ENCODE results near the gene ST8SIA4.

Gene ST8SIA4

GRCh38 chr5:100899675-100900074, 3.4 kb downstream of the ST8SIA4 start:
- Histone ChIP-seq H3K4me3 (ENCODE audit: low read depth, low read length) (no peak overlapping the region), H3K27me3 (replicated peaks) (no peaks in the 10 kb centered on the region), H3K27ac (no peak overlapping the region), H3K36me3 (replicated peaks) (no peaks in the 10 kb centered on the region)
- no peak for TF ChIP-seq CTCF (IDR thresholded peaks at IDR 0.05; ENCODE audit: low read depth, low read length, missing control alignments)
- in situ Hi-C loops (cut with HindIII; ENCODE audit: low pct_ligation_motif_present, low sequenced_read_pairs) = no loop called here
- DNase-seq = no peak

- H3K27me3 ChIP-seq (replicated peaks) = no peaks in the 10 kb centered on the region
- in situ Hi-C loops (cut with HindIII; ENCODE audit: low pct_ligation_motif_present, low sequenced_read_pairs) = no loop called here
- DNase-seq = no peak
- H3K4me3 ChIP-seq (ENCODE audit: low read depth, low read length) = no peak overlapping the region
- no peaks in the 10 kb centered on the region for H3K36me3 ChIP-seq (replicated peaks)
- no peak overlapping the region for H3K27ac ChIP-seq
- no peak for TF ChIP-seq CTCF (IDR thresholded peaks at IDR 0.05; ENCODE audit: low read depth, low read length, missing control alignments)
Measured at GRCh38 chr5:100898504-100899346, 4.4 kb downstream of the ST8SIA4 start.

- no peak for TF ChIP-seq CTCF (IDR thresholded peaks at IDR 0.05; ENCODE audit: low read depth, low read length, missing control alignments)
- Histone ChIP-seq H3K27me3 (replicated peaks) (no peaks in the 10 kb centered on the region), H3K4me3 (ENCODE audit: low read depth, low read length) (no peak overlapping the region), H3K36me3 (replicated peaks) (no peaks in the 10 kb centered on the region), H3K27ac (no peak overlapping the region)
- in situ Hi-C loops (cut with HindIII; ENCODE audit: low pct_ligation_motif_present, low sequenced_read_pairs) = no loop called here
- no peak for DNase-seq
Measured at GRCh38 chr5:100896054-100896453, 7.0 kb downstream of the ST8SIA4 start.

GRCh38 chr5:100890461-100891008, 12.5 kb downstream of the ST8SIA4 start:
- Histone ChIP-seq H3K4me3 (ENCODE audit: low read depth, low read length) (no peak overlapping the region), H3K27ac (no peak overlapping the region)
- no peak for DNase-seq

GRCh38 chr5:100889896-100890295, 13.2 kb downstream of the ST8SIA4 start:
- Histone ChIP-seq H3K36me3 (replicated peaks) (no peaks in the 10 kb centered on the region), H3K27me3 (replicated peaks) (no peaks in the 10 kb centered on the region), H3K4me3 (ENCODE audit: low read depth, low read length) (no peak overlapping the region), H3K27ac (no peak overlapping the region)
- in situ Hi-C loops (cut with HindIII; ENCODE audit: low pct_ligation_motif_present, low sequenced_read_pairs) = no loop called here
- no peak for DNase-seq
- TF ChIP-seq CTCF (IDR thresholded peaks at IDR 0.05; ENCODE audit: low read depth, low read length, missing control alignments) = no peak

More at GRCh38 chr5:100890461-100891008, 12.5 kb downstream of the ST8SIA4 start:
- Histone ChIP-seq H3K27me3 (replicated peaks) (no peaks in the 10 kb centered on the region), H3K36me3 (replicated peaks) (no peaks in the 10 kb centered on the region)
- TF ChIP-seq CTCF (IDR thresholded peaks at IDR 0.05; ENCODE audit: low read depth, low read length, missing control alignments) = no peak
- in situ Hi-C loops (cut with HindIII; ENCODE audit: low pct_ligation_motif_present, low sequenced_read_pairs) = no loop called here

Data from brain microvascular endothelial cell (primary cell).